ENCODE measurements around the gene RBM38. TPM values are rescaled to one million over a fixed set of nuclear protein-coding genes. Genes with fewer than 3 reads are reported as not detected.
A peak's percentile ranks its signal among the peaks of the same experiment; 100 is the strongest.

The RBM38 gene
- total and polyA plus RNA-seq, 8 donors: 16.8 to 29.5 (median 19.9) TPM

DNA sequence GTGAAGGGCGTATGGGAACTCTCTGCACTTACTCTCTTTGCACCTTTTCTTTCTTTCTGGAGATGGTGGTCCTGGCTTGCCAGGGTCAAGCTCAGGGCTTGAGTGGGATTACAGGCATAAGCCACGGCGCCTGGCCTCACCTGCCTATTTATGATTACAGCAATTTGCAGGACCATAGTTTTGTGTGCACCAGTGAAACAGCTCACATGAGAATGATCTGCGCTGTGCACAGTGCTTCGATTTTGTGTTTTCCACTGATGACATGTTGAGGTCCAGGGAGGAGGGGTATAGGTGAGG lies 40.3 kb downstream of the RBM38 start:
- Histone ChIP-seq H3K36me3 (no peaks in the 10 kb centered on the region), H3K27ac (peak overlapping the region in 1 of 2 donors; percentile 84), H3K4me1 (peaks cover 7 to 73% of the 10 kb centered on the region in 2 donors), H3K27me3 (no peaks in the 10 kb centered on the region), H3K4me3 (no peak overlapping the region), H3K9me3 (no peaks in the 10 kb centered on the region)
- no peak for ATAC-seq
- intact Hi-C loops (cut with DNase I): no loop called here
- TF ChIP-seq, protein P1, sequence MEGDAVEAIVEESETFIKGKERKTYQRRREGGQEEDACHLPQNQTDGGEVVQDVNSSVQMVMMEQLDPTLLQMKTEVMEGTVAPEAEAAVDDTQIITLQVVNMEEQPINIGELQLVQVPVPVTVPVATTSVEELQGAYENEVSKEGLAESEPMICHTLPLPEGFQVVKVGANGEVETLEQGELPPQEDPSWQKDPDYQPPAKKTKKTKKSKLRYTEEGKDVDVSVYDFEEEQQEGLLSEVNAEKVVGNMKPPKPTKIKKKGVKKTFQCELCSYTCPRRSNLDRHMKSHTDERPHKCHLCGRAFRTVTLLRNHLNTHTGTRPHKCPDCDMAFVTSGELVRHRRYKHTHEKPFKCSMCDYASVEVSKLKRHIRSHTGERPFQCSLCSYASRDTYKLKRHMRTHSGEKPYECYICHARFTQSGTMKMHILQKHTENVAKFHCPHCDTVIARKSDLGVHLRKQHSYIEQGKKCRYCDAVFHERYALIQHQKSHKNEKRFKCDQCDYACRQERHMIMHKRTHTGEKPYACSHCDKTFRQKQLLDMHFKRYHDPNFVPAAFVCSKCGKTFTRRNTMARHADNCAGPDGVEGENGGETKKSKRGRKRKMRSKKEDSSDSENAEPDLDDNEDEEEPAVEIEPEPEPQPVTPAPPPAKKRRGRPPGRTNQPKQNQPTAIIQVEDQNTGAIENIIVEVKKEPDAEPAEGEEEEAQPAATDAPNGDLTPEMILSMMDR (IDR thresholded peaks at IDR 0.05): no peak
- peak in 1 of 4 donors; percentile 53 for DNase-seq

DNA sequence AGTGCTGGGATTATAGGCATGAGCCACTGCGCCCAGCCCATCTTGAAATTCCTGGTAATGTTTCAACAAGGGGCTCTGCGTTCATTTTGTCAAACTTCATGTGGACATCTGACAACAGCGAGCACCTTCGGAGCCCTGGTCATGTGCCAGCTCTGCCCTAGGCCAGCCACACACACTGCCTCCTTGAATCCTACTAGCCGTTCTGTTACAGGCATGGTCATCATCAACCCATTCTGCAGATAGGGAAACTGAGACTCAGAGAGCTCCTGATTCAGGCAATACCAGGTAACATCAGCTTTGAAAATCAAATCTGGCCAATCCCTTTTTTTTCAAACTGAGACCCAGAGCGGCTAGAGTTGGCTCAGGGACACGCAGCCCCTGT lies 41.3 kb downstream of the RBM38 start:
- ATAC-seq (no peak), DNase-seq (peak in 1 of 4 donors; percentile 58)
- no peaks in the 10 kb centered on the region for H3K27me3 ChIP-seq
- TF ChIP-seq, protein P1 (IDR thresholded peaks at IDR 0.05): no peak
- intact Hi-C loops (cut with DNase I): no loop called here
- peaks cover 7 to 80% of the 10 kb centered on the region in 2 donors for H3K4me1 ChIP-seq
- H3K4me3 ChIP-seq: no peak overlapping the region
- H3K27ac ChIP-seq: peak overlapping the region in 1 of 2 donors; percentile 84
- H3K9me3 ChIP-seq: no peaks in the 10 kb centered on the region
- no peaks in the 10 kb centered on the region for H3K36me3 ChIP-seq

DNA sequence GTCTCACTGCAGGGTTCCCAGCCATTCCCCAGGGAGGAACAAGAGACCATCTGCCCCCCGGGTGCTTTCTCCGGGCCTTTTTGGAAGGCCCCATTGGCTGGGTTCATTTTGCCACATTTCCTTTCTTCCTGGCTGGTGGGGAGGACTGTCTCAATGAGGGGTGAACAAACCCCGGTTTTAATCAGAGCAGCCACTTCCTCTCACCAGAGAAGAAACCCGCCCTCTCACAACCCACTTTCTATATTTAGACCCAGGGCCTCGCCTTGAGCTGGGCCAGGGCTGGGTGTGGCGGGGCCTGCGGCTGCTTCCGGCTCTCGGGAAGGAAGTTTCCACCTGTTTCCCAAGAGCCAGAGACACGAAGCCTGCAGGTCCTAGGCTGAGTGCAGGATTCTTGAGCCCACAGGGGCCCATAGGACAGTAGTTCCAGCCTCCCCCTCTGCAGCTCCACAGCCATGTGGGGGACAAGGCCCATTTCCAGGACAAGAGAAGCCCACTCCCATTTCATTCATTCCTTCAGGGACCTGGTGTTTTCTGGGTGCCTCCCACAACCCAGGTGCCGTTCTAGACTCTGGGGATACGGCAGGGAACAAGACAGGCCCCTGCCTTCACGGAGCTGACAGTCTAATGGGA lies 41.8 kb downstream of the RBM38 start:
- peak; percentile 77 for ATAC-seq
- Histone ChIP-seq H3K9me3 (no peaks in the 10 kb centered on the region), H3K27ac (peak overlapping the region in 1 of 2 donors; percentile 84), H3K4me1 (peaks cover 7 to 85% of the 10 kb centered on the region in 2 donors), H3K4me3 (no peak overlapping the region), H3K36me3 (no peaks in the 10 kb centered on the region), H3K27me3 (no peaks in the 10 kb centered on the region)
- TF ChIP-seq, protein P1 (IDR thresholded peaks at IDR 0.05): no peak
- intact Hi-C loops (cut with DNase I): no loop called here
- DNase-seq: peak in 3 of 4 donors; percentile 63 to 91 (median 79)

DNA sequence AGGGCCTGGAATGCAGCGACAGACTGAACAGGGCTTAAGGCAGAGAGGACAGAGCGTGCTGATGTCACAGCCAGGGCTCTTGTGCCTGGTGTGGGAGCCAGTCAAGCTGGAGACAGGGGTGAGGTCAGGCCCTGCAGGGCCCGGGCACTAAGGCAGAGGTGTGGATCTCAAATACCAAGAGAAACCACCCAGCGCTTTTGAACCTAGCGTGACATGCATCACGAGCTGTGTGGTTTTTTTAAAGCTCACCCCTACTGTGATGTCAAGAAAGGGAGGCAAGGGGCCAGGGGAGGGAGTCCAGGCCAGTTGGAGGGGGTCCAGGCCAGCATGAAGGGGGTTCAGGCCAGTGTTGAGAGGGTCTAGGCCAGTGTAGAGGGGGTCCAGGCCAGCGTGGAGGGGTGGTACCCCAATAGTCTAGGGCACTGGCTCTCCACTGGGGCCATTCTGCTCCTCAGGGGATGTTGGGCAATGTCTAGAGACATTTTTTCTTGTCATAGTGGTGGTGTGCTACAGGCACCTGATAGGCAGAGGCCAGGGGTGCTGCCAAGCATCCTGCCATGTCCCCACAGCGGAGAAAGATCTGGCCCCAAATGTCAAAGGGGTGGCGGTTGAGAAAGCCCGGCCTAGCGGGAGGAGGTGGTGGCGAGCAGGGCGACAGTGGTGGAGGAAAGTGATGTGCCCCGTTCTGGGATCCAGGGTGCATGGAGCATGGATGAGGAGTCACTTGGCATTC lies 42.6 kb downstream of the RBM38 start:
- no peak for ATAC-seq
- TF ChIP-seq, protein P1 (IDR thresholded peaks at IDR 0.05): no peak
- Histone ChIP-seq H3K27me3 (no peaks in the 10 kb centered on the region), H3K36me3 (no peaks in the 10 kb centered on the region), H3K27ac (peak overlapping the region in 1 of 2 donors; percentile 84), H3K9me3 (no peaks in the 10 kb centered on the region), H3K4me1 (peaks cover 7 to 94% of the 10 kb centered on the region in 2 donors), H3K4me3 (no peak overlapping the region)
- peak in 1 of 4 donors; percentile 62 for DNase-seq
- intact Hi-C loops (cut with DNase I): no loop called here

DNA sequence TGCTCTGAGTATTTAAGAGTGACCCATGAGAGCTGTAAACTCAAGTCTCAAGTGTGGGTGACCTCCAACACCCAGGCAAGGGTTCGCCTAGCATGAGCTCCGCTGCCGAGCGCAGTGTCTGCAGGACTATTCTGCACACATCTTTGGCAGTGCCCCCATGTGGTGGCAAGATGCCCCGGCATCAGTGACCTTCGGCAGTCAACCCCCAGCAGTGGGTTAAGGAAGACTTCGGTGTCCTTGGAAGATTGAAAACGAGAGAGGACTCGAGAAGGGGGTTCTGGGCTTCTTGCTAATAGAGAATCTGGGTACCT lies 43.1 kb downstream of the RBM38 start:
- peak overlapping the region in 1 of 2 donors; percentile 84 for H3K27ac ChIP-seq
- H3K9me3 ChIP-seq: no peaks in the 10 kb centered on the region
- TF ChIP-seq, protein P1 (IDR thresholded peaks at IDR 0.05): no peak
- H3K4me3 ChIP-seq: no peak overlapping the region
- intact Hi-C loops (cut with DNase I): no loop called here
- H3K36me3 ChIP-seq: no peaks in the 10 kb centered on the region
- no peaks in the 10 kb centered on the region for H3K27me3 ChIP-seq
- peak in 1 of 4 donors; percentile 78 for DNase-seq
- H3K4me1 ChIP-seq: peaks cover 7 to 94% of the 10 kb centered on the region in 2 donors
- ATAC-seq: no peak

Measured in left lung (tissue), 10 donors.